ENCODE results near the gene GRK1.
A peak's percentile ranks its signal among the peaks of the same experiment; 100 is the strongest.
"Not testable (repeated sequence)": the region's sequence is repeated elsewhere in the genome, so short reads cannot be mapped to it uniquely, and the experiment has no call there.

GRK1 gene

DNA sequence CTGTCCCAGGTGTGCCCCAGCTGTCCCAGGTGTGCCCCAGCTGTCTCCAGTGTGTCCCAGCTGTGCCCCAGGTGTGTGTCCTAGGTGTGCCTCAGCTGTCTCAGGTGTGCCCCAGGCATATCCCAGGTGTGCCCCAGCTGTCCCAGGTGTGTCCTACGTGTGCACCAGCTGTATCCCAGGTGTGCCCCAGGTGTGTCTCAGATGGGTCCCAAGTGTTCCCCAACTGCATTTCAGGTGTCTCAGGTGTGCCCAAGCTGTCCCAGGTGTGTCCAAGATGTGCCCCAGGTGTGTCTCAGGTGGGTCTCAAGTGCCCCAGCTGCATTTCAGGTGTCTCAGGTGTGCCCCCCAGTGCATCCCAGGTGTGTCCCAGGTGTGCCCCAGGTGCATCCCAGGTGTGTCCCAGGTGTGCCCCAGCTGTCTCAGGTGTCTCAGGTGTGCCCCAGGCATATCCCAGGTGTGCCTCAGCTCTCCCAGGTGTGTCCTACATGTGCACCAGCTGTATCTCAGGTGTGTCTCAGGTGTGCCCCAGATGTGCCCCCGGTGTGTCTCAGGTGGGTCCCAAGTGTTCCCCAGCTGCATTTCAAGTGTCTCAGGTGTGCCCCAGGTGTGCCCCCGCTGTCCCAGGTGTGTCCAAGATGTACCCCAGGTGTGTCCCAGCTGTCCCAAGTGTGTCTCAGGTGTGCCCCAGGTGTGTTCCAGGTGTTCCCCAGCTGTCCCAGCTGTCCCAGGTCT lies 1.3 kb upstream of the GRK1 start:
- DNase-seq (ENCODE audit: low read depth) = no peak

DNA sequence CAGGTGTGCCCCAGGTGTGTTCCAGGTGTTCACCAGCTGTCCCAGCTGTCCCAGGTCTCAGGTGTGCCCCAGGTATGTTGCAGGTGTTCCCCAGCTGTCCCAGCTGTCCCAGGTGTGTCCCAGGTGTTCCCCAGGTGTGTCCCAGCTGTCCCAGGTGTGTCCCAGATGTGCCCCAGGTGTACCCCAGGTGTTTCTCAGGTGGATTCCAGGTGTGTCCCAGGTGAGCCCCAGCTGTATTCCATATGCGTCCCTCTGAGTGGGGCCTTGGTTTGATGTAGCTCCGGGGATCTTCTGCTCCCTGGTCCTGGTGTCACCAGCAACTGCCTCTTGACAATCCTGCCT lies 719 bp upstream of the GRK1 start:
- DNase-seq (ENCODE audit: low read depth) = no peak

DNA sequence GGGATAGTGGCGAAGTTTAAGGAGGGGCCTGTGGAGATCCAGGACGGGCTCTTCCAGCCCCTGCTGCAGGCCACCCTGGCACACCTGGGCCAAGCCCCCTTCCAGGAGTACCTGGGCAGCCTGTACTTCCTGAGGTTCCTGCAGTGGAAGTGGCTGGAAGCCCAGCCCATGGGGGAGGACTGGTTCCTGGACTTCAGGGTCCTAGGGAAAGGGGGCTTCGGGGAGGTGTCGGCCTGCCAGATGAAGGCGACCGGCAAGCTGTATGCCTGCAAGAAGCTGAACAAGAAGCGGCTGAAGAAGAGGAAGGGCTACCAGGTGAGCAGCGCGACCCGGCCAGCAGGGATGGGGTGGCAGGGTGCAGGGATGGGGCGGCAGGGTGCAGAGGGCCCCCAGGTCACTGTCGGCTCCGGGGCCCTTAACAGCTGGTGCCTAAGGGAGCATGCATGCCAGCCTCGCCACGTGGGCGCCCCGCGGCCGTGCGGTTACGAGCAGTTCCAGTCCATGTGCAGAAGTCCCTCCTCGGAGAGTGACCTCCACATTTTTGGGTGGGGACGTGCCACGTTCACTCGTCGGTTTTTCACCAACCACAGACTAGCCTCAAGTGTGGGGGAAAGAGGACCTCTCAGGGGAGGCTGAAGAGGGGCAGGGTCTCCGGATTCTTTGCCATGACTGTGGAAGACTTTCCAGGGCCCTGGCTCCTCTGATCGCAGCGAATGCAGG lies 912 bp downstream of the GRK1 start:
- no peak for DNase-seq (ENCODE audit: low read depth)

- DNase-seq (ENCODE audit: low read depth) = no peak
These were observed 1.5 kb downstream of the GRK1 start for GRCh38 chr13:113668491-113668971.

- DNase-seq (ENCODE audit: low read depth) = no peak
These were observed 2.3 kb downstream of the GRK1 start for GRCh38 chr13:113669231-113669754.

GRCh38 chr13:113669755-113670341 lies 2.8 kb downstream of the GRK1 start:
- no peak for DNase-seq (ENCODE audit: low read depth)

- no peak for DNase-seq (ENCODE audit: low read depth)
These were observed 3.5 kb downstream of the GRK1 start for GRCh38 chr13:113670541-113670940.

DNA sequence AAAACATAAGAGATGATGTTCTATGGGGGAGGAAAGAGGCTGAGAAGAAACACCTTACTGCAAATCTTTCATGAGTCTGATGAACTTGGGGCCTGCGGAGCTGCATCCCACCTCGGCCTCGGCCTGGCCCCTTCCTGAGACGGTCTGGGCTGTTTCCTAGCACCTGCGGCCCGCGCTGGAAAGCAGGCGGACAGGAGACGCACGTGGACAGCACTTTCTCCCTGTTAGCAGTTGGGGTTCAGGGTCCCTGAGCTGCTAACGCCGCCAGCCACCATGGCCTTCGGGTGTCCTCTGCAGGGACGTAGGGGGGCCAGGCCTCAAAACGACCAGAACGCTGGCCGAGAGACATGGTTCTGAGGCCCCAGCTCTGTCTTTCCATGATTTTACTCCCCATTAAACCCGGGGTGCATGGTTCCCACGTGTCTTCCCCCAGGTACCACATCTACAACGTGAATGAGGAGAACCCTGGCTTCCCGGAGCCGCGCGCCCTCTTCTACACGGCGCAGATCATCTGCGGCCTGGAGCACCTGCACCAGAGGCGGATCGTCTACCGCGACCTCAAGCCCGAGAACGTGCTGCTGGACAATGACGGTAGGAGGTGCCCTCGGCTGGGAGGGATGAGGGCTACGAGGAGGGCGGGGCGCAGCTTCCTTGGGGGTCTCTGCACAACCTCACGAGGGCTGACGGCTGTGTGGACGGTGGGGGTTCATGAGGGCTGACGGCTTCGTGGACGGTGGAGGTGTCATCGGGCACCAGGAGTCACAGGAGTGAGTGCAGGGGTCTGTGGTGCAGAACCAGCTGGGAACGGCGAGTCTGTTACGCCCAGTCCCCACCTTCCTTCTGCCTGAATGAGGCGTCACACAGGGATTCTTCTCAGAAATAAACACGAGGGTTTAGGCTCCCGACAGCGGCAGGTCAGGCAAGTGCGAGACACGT lies 4.3 kb downstream of the GRK1 start:
- no peak for DNase-seq (ENCODE audit: low read depth)

- DNase-seq (ENCODE audit: low read depth) = no peak
These were observed 5.1 kb downstream of the GRK1 start for GRCh38 chr13:113672002-113672651.

DNA sequence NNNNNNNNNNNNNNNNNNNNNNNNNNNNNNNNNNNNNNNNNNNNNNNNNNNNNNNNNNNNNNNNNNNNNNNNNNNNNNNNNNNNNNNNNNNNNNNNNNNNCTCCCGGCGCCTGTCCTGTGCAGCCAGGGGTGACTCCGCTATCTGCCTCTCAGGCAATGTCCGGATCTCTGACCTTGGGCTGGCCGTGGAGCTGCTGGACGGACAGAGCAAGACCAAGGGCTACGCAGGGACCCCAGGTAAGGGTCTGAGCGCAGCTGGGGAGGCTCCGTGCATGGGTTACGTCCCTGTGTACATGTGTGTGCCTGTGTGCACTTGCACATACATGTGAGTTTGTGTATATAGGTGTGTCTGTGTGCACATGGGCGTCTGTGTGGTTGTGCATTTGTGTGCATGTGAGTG lies 55.9 kb downstream of the GRK1 start:
- no peak for DNase-seq (ENCODE audit: low read depth)

GRCh38 chr13:113723410-113724015 lies 56.5 kb downstream of the GRK1 start:
- DNase-seq (ENCODE audit: low read depth) = no peak

DNA sequence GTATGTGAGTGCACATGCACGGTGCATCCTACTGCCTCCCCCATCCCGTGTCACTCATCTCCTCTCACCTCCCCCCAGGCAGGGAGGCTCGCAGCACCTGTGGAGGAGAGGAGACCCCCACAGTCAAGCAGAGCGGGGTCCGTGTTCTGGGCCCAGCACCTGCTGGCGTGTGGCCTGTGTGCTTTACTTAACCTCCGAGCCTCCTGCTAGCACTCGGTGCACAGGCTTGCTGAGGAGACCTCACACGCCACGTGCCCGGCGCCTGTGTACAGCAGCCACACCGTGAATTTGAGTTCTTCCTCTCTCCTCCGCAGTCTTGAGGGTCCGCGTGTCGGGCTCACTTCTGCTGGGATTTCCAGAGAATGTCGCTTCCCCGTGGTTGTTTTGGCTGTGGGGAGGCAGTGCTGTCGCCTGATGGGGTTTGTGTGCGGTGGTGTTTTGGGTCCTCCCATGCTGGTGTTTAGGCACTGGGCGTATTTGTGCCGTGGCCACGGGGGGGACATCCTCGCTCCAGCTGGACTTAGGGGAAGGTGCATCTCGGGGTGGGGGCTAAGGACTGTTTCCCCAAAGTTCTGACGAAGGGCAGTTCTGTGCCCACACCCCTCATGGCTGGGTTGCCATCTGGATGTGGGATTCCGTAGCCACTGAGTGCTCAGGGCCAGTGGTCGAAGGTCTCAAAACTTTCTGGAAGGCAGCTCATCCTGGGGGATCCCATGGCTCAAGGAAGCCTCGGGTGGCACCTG lies 57.2 kb downstream of the GRK1 start:
- no peak for DNase-seq (ENCODE audit: low read depth)

- DNase-seq (ENCODE audit: low read depth) = peak; percentile 78
These were observed 57.8 kb downstream of the GRK1 start for GRCh38 chr13:113724780-113725315.

DNA sequence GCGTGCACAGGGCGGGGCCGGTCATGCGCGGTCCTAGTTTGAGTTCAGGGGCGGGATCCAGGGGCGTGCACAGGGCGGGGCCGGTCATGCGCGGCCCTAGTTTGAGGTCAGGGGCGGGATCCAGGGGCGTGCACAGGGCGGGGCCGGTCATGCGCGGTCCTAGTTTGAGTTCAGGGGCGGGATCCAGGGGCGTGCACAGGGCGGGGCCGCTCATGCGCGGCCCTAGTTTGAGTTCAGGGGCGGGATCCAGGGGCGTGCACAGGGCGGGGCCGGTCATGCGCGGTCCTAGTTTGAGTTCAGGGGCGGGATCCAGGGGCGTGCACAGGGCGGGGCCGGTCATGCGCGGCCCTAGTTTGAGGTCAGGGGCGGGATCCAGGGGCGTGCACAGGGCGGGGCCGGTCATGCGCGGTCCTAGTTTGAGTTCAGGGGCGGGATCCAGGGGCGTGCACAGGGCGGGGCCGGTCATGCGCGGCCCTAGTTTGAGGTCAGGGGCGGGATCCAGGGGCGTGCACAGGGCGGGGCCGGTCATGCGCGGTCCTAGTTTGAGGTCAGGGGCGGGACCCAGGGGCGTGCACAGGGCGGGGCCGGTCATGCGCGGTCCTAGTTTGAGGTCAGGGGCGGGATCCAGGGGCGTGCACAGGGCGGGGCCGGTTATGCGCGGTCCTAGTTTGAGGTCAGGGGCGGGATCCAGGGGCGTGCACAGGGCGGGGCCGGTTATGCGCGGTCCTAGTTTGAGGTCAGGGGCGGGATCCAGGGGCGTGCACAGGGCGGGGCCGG lies 58.5 kb downstream of the GRK1 start:
- not testable (repeated sequence) for DNase-seq (ENCODE audit: low read depth)

GRCh38 chr13:113726106-113726821 lies 59.2 kb downstream of the GRK1 start:
- not testable (repeated sequence) for DNase-seq (ENCODE audit: low read depth)

- DNase-seq (ENCODE audit: low read depth) = no peak
These were observed 60.0 kb downstream of the GRK1 start for GRCh38 chr13:113726961-113727411.

DNA sequence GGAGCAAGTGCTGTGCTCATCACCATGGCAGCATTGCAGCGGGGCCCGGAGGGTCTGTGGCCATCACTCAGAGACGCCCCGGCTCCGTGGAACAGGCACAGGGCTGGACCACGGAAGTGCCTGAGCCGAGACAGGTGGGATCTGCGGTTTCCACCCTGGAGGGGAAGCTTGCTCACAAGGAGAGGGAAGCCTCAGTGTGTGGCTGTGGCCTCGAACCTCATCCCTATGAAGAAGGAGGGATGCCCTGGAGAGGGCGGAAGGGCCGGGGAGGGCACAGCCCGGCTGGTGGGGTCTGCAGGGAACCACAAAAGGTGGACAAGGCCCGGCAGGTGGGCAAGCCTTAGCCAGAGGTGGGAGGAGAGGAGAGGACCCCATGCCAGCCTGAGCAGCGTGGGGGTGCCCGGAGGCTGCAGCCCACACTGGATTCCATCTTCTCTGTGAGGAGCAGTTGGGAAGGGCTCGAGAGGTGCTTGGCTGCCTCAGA lies 61.6 kb downstream of the GRK1 start:
- DNase-seq (ENCODE audit: low read depth) = no peak

Data from stimulated activated CD8-positive, alpha-beta memory T cell treated with anti-CD3 and anti-CD28 coated beads, Interleukin-7, amount 100 ng/mL, for 24 hours (primary cell).